DMS114 treated with DMSO at 0.1 percent for 48 hours (cell line): ENCODE results near the gene CYP2B6.
"Not testable (repeated sequence)": the region's sequence is repeated elsewhere in the genome, so short reads cannot be mapped to it uniquely, and the experiment has no call there.

Source experiments
- DNase-seq: peaks from one replicate; lab custom pipeline; 2025; ENCODE audit not compliant: unreplicated experiment; lab: John Stamatoyannopoulos, UW

Gene CYP2B6

GRCh38 chr19:40980743-40981442, 10.2 kb upstream of the CYP2B6 start:
- DNase-seq: not testable (repeated sequence)

- no peak for DNase-seq
Observed at GRCh38 chr19:40981591-40981990, 9.5 kb upstream of the CYP2B6 start.

GRCh38 chr19:40982594-40983101, 8.4 kb upstream of the CYP2B6 start:
- no peak for DNase-seq

- DNase-seq: no peak
Observed at GRCh38 chr19:40989453-40989852, 1.6 kb upstream of the CYP2B6 start.

GRCh38 chr19:40995355-40995754, 4.3 kb downstream of the CYP2B6 start:
- no peak for DNase-seq

- not testable (repeated sequence) for DNase-seq
Observed at GRCh38 chr19:40999018-40999417, 7.9 kb downstream of the CYP2B6 start.

GRCh38 chr19:41000310-41000737, 9.2 kb downstream of the CYP2B6 start:
- no peak for DNase-seq

- no peak for DNase-seq
Observed at GRCh38 chr19:41001243-41001971, 10.3 kb downstream of the CYP2B6 start.

- not testable (repeated sequence) for DNase-seq
Observed at GRCh38 chr19:41003656-41004055, 12.6 kb downstream of the CYP2B6 start.

- DNase-seq: no peak
Observed at GRCh38 chr19:41009700-41010235, 18.7 kb downstream of the CYP2B6 start.

- no peak for DNase-seq
Observed at GRCh38 chr19:41013359-41013758, 22.3 kb downstream of the CYP2B6 start.

- no peak for DNase-seq
Observed at GRCh38 chr19:41014643-41015042, 23.6 kb downstream of the CYP2B6 start.

- no peak for DNase-seq
Observed at GRCh38 chr19:41016488-41017071, 25.5 kb downstream of the CYP2B6 start.

GRCh38 chr19:41018736-41019290, 27.7 kb downstream of the CYP2B6 start:
- no peak for DNase-seq

- DNase-seq: no peak
Observed at GRCh38 chr19:41019346-41019745, 28.3 kb downstream of the CYP2B6 start.

GRCh38 chr19:41023193-41023592, 32.1 kb downstream of the CYP2B6 start:
- DNase-seq: no peak

- DNase-seq: no peak
Observed at GRCh38 chr19:41025411-41025810, 34.3 kb downstream of the CYP2B6 start.

GRCh38 chr19:41025871-41026270, 34.8 kb downstream of the CYP2B6 start:
- no peak for DNase-seq

- no peak for DNase-seq
Observed at GRCh38 chr19:41027273-41027967, 36.3 kb downstream of the CYP2B6 start.

- DNase-seq: no peak
Observed at GRCh38 chr19:41029524-41030432, 38.7 kb downstream of the CYP2B6 start.
